ENCODE measurements around the gene ELOVL3.

The ELOVL3 gene

DNA sequence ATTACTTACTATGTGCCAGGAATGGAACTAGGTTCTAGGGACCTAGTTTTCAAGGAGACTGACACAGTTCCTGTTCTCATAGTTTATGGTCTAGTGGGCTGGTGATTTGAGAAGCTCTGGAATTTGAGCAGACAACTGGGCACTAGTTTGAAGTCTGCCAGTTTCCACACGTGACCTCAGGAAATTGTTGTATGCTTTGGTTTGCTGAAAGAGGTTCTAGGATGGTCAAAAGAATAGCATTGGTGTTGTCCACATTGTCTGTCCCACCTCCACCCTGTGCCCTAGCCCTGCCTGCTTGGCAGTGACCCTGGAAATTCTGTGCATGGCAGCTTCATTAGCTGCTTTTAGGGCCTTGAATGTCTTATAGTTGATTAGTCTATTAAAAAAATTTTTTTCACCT is 48.0 kb downstream of the ELOVL3 start:
- Histone ChIP-seq H3K27ac (ENCODE audit: insufficient read depth, low read depth, low read length, poor library complexity, severe bottlenecking) (no peak overlapping the region), H3K4me1 (ENCODE audit: control insufficient read depth, insufficient read depth, low read length) (no peaks in the 10 kb centered on the region), H3K9me3 (ENCODE audit: control insufficient read depth, low read length) (no peaks in the 10 kb centered on the region), H3K27me3 (ENCODE audit: control insufficient read depth, insufficient read depth, low read length, poor library complexity, severe bottlenecking) (no peaks in the 10 kb centered on the region), H3K4me3 (ENCODE audit: insufficient read depth, low read depth, low read length) (no peak overlapping the region), H3K36me3 (ENCODE audit: control insufficient read depth, insufficient read depth, low read length) (no peaks in the 10 kb centered on the region)
- 95 to 96% methylated on average over 1 of the region's 1 CpG for WGBS, 2 experiments

DNA sequence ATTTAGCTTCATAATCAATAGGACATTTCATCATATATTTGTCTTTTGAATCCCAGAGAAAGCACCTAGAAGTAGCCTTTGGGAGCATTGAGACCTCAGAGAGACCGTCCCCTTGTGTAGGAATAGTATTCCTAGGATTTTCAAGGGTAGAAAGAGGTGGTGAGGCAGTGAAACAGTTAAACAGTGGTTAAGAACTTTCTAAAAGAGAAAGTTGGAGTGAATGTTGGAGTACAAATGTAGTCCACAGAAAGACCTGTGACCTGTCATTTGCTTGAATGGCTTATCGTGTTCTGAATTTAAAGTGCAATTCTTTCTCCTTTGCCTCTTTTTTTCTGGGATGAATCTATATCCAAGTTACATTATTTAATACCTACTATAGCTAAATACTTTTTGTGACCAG is 49.2 kb downstream of the ELOVL3 start:
- 93 to 99% methylated on average over 2 of the region's 2 CpGs for WGBS, 2 experiments
- Histone ChIP-seq H3K4me3 (ENCODE audit: insufficient read depth, low read depth, low read length) (no peak overlapping the region), H3K36me3 (ENCODE audit: control insufficient read depth, insufficient read depth, low read length) (no peaks in the 10 kb centered on the region), H3K9me3 (ENCODE audit: control insufficient read depth, low read length) (no peaks in the 10 kb centered on the region), H3K27ac (ENCODE audit: insufficient read depth, low read depth, low read length, poor library complexity, severe bottlenecking) (no peak overlapping the region), H3K27me3 (ENCODE audit: control insufficient read depth, insufficient read depth, low read length, poor library complexity, severe bottlenecking) (no peaks in the 10 kb centered on the region), H3K4me1 (ENCODE audit: control insufficient read depth, insufficient read depth, low read length) (peaks cover 4% of the 10 kb centered on the region)

DNA sequence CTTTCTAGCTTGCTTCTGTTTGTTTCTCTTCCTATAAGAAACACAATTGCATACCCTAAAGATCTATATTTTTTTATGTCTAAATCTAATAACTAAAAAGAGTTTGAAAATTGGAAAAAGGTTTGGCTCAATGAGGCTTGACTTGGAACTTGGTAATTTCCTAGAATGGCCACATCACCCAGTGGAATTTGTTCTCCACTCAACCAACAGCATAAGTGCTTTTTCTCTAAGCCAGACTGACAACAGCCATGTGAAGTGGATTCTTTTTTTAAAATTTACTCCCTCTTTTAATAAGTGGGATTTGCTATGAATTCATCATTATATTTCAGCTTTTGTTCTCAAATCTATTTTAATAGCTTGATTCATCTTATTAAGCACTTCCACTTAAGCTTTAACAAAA is 53.0 kb downstream of the ELOVL3 start:
- Histone ChIP-seq H3K36me3 (ENCODE audit: control insufficient read depth, insufficient read depth, low read length) (no peaks in the 10 kb centered on the region), H3K4me1 (ENCODE audit: control insufficient read depth, insufficient read depth, low read length) (peaks cover 4% of the 10 kb centered on the region), H3K27me3 (ENCODE audit: control insufficient read depth, insufficient read depth, low read length, poor library complexity, severe bottlenecking) (no peaks in the 10 kb centered on the region), H3K9me3 (ENCODE audit: control insufficient read depth, low read length) (no peaks in the 10 kb centered on the region), H3K4me3 (ENCODE audit: insufficient read depth, low read depth, low read length) (no peak overlapping the region), H3K27ac (ENCODE audit: insufficient read depth, low read depth, low read length, poor library complexity, severe bottlenecking) (no peak overlapping the region)

All from ectodermal cell (in vitro differentiated cells).